ENCODE results near the gene TBC1D3L. TPM values are rescaled to one million over a fixed set of nuclear protein-coding genes. Genes with fewer than 3 reads are reported as not detected.
"Not testable (repeated sequence)": the region's sequence is repeated elsewhere in the genome, so short reads cannot be mapped to it uniquely, and the experiment has no call there.

The TBC1D3L gene
- 10 to 100 TPM; 13.7 to 14.1 TPM for total RNA-seq
- long read RNA-seq, partial matches to known transcripts, result 6 of 6 reads
- long read RNA-seq, other reads (novel, unspliced or antisense), result 0 of 6 reads

DNA sequence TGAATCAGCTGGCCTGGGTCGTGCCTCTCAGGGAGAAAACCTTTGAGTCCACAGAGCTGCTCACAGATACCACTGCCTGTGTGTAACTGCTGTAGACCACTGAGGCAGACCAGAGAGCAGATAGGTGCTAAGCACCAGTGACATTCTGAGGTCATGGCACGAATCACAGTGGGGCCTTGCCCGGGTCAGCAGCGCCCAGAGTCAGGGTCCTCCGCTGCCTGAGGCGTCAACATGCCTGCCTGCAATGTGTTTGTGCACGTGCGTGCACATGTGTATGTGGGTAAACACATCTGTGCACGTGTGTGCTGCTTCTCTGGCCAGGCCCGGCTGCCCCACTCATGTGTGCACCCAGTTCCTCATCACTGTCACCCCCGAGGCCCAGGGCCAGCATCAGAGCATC is at the start of gene TBC1D3L:
Gene TBC1D3L, minus strand, starts transcription at position 101 of the 400 bp plus-strand sequence. CDS start 1,540 bp downstream, outside the sequence.
- intact Hi-C loops (cut with DNase I, micrococcal nuclease); DNase-seq; ATAC-seq: not testable (repeated sequence)

DNA sequence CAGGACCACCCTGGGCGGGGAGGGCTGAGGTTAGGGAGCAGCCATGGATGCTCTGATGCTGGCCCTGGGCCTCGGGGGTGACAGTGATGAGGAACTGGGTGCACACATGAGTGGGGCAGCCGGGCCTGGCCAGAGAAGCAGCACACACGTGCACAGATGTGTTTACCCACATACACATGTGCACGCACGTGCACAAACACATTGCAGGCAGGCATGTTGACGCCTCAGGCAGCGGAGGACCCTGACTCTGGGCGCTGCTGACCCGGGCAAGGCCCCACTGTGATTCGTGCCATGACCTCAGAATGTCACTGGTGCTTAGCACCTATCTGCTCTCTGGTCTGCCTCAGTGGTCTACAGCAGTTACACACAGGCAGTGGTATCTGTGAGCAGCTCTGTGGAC is 14.8 kb upstream of the TBC1D3L start, which contains the start of gene TBC1D3D:
Gene TBC1D3D, plus strand, starts transcription at position 301 of the 400 bp plus-strand sequence. CDS start 1,585 bp downstream, outside the sequence.
- ATAC-seq; DNase-seq; intact Hi-C loops (cut with DNase I, micrococcal nuclease): not testable (repeated sequence)

Other genes with a start within 250 kb of the TBC1D3L start
- gene HNF1B, start 244.0 kb downstream of the TBC1D3L start, total RNA-seq, result 10 to 100 TPM; 40.6 to 42.8 TPM
- not detected for gene TBC1D3K, start 64.6 kb downstream of the TBC1D3L start, total RNA-seq
- gene TBC1D3D, start 14.9 kb upstream of the TBC1D3L start, total RNA-seq, result under 1 TPM; 0.53 to 0.58 TPM
- not detected for gene TBC1D3C, start 79.6 kb upstream of the TBC1D3L start, total RNA-seq
- gene TBC1D3E, start 138.9 kb upstream of the TBC1D3L start, total RNA-seq, result not detected
- not detected for gene TBC1D3, start 203.5 kb upstream of the TBC1D3L start, total RNA-seq